NCI-H69 (cell line): ENCODE results near the gene OLFM1.
"Not testable (repeated sequence)": the region's sequence is repeated elsewhere in the genome, so short reads cannot be mapped to it uniquely, and the experiment has no call there.

Experiments used
- DNase-seq: peaks from one replicate; lab custom pipeline; 2025; lab: John Stamatoyannopoulos, UW

OLFM1 gene

GRCh38 chr9:135154050-135154615, 66.7 kb downstream of the OLFM1 start:
- no peak for DNase-seq

GRCh38 chr9:135155396-135155795, 67.9 kb downstream of the OLFM1 start:
- no peak for DNase-seq

- DNase-seq, result no peak
Measured at GRCh38 chr9:135156525-135157510, 69.3 kb downstream of the OLFM1 start.

- DNase-seq, result no peak
Measured at GRCh38 chr9:135157856-135158563, 70.5 kb downstream of the OLFM1 start.

- no peak for DNase-seq
Measured at GRCh38 chr9:135158564-135158937, 71.1 kb downstream of the OLFM1 start.

GRCh38 chr9:135159801-135160200, 72.3 kb downstream of the OLFM1 start:
- no peak for DNase-seq

- no peak for DNase-seq
Measured at GRCh38 chr9:135160862-135161261, 73.4 kb downstream of the OLFM1 start.

- DNase-seq, result not testable (repeated sequence)
Measured at GRCh38 chr9:135162599-135162998, 75.1 kb downstream of the OLFM1 start.

GRCh38 chr9:135163023-135163780, 75.7 kb downstream of the OLFM1 start:
- no peak for DNase-seq

- DNase-seq, result no peak
Measured at GRCh38 chr9:135164036-135164435, 76.6 kb downstream of the OLFM1 start.

GRCh38 chr9:135165003-135165711, 77.7 kb downstream of the OLFM1 start:
- peak; percentile 22 for DNase-seq

- DNase-seq, result no peak
Measured at GRCh38 chr9:135165756-135166519, 78.5 kb downstream of the OLFM1 start.

GRCh38 chr9:135166565-135166964, 79.1 kb downstream of the OLFM1 start:
- DNase-seq, result no peak

GRCh38 chr9:135167356-135167755, 79.9 kb downstream of the OLFM1 start:
- no peak for DNase-seq

- no peak for DNase-seq
Measured at GRCh38 chr9:135167849-135168655, 80.6 kb downstream of the OLFM1 start.

GRCh38 chr9:135169709-135170226, 82.3 kb downstream of the OLFM1 start:
- DNase-seq, result no peak

GRCh38 chr9:135170535-135170934, 83.1 kb downstream of the OLFM1 start:
- no peak for DNase-seq
